GM10248 (cell line): ENCODE results near the gene DIMT1.

Experiments
- CTCF ChIA-PET: fragments of 300-600 bp; sonication (Branson Sonifier 250); formaldehyde crosslinking; extraction: SDS; loops from one replicate; lab custom pipeline; 2021; ENCODE audit warnings: antibody characterized with exemption; lab: Yijun Ruan, JAX
- POLR2A ChIA-PET: fragments of 350-650 bp; sonication (Branson Sonifier 250); formaldehyde crosslinking; extraction: SDS; loops from one replicate; lab custom pipeline; 2020; ENCODE audit warnings: antibody characterized with exemption; lab: Yijun Ruan, JAX
- DNase-seq: peaks from one replicate; pipeline ENCODE4 v3.0.0; 2012; ENCODE audit errors: extremely low spot score
- CTCF ChIP-seq: IDR thresholded peaks from 2 replicates; pipeline ENCODE4 v1.5.1; 2012; ENCODE audit warnings: mild to moderate bottlenecking, low read depth; ENCODE audit errors: extremely low read depth, missing control alignments, control extremely low read depth

DIMT1 gene

GRCh38 chr5:62403411-62404250 lies at the start of gene DIMT1:
Gene DIMT1, minus strand, starts transcription at chr5:62403905. Its CDS starts 133 bp downstream, at chr5:62403772.
- CTCF ChIA-PET: interaction anchor here (0.9 to 3.6 kb wide), 11 partner anchors 9 to 179 kb away, joined by 3 to 19 read pairs (median 3); partner anchors contain the start of genes IPO11 and KIF2A
- peak; percentile 96 for DNase-seq
- no peak for TF ChIP-seq CTCF
- POLR2A ChIA-PET: interaction anchor here (0.5 to 1.8 kb wide), 7 partner anchors 9 to 1335 kb away, joined by 3 to 19 read pairs (median 4); partner anchors contain the start of genes IPO11 and KIF2A

- ChIA-PET CTCF (interaction anchor here (1.2 to 2.9 kb wide), 3 partner anchors 10 to 328 kb away, joined by 4 to 11 read pairs (median 5); no protein-coding TSS in a partner anchor), POLR2A (no interaction called here)
- TF ChIP-seq CTCF: no peak
- no peak for DNase-seq
Observed at GRCh38 chr5:62450259-62450658, 46.6 kb upstream of the DIMT1 start.

GRCh38 chr5:62448528-62448927 lies 44.8 kb upstream of the DIMT1 start:
- CTCF ChIA-PET: interaction anchor here (1.1 kb wide), 1 partner anchor 19 kb away, joined by 3 read pairs; no protein-coding TSS in a partner anchor
- no peak for DNase-seq
- no peak for TF ChIP-seq CTCF
- POLR2A ChIA-PET: no interaction called here

GRCh38 chr5:62432621-62433064 lies 28.9 kb upstream of the DIMT1 start:
- no peak for DNase-seq
- POLR2A ChIA-PET: no interaction called here
- CTCF ChIA-PET: interaction anchor here (0.7 to 3.7 kb wide), 5 partner anchors 9 to 28 kb away, joined by 3 to 19 read pairs (median 8); no protein-coding TSS in a partner anchor
- TF ChIP-seq CTCF: no peak

GRCh38 chr5:62431735-62432620 lies 28.3 kb upstream of the DIMT1 start:
- TF ChIP-seq CTCF: no peak
- ChIA-PET POLR2A (no interaction called here), CTCF (interaction anchor here (0.7 to 3.7 kb wide), 9 partner anchors 10 to 347 kb away, joined by 3 to 19 read pairs (median 3); partner anchors contain the start of gene DIMT1)
- DNase-seq: no peak

- POLR2A ChIA-PET: interaction anchor here (0.6 kb wide), 1 partner anchor 13 kb away, joined by 3 read pairs; no protein-coding TSS in a partner anchor
- no peak for TF ChIP-seq CTCF
- no peak for DNase-seq
- CTCF ChIA-PET: no interaction called here
Observed at GRCh38 chr5:62424763-62425162, 21.1 kb upstream of the DIMT1 start.
